HL-60/S4 (cell line): ENCODE data around the gene ZNF576.
"Not testable (repeated sequence)": the region's sequence is repeated elsewhere in the genome, so short reads cannot be mapped to it uniquely, and the experiment has no call there.

ENCODE experiments used
- in situ Hi-C: fragments of 300-500 bp; cut with MboI; formaldehyde crosslinking; loops from 2 replicates; pipeline ENCODE4 v1.14.3; 2022; ENCODE audit warnings: low sequenced_read_pairs

ZNF576 gene, protein sequence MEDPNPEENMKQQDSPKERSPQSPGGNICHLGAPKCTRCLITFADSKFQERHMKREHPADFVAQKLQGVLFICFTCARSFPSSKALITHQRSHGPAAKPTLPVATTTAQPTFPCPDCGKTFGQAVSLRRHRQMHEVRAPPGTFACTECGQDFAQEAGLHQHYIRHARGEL

DNA sequence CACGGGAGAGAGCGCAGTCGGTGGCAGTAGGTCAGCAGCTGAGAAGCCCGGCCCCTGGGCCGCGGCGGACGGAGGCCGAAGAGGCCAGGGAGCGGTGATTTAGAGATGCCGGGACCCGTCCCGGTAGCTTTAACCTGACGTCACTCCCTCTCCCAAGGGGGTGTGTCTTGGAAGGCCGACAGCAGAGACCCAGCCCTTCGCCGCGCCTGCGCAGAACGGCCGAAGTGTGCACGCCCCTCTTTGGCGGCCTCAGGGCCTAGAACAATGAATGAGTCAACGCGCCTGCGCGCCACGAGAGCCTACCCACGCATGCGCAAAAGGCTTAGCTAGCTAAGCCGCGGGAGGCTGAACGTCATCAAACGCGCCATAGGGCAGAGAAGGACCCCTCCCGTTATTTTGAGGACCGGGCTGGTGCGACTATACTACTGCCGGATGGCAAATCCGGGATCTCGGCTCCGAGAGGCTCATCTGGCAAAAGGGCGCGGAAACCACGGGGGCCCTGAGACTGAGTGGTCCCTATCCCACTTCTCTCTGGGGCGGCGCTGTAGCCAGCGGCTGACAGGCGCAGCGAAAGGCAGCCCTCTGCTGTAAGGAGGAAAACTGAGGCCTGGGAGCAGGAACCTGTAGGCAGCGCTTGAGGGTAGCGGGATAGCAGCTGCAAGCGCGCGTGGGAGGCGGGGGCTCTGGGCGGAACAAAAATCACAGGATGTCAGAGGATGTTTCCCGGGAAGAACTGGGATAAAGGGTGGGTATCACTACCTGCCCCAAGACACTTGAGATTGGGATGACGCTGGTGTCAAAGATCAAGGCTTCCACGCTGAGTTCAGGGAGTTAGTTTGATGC, at the start of gene ZNF576, which contains the start of gene IRGQ:
Gene ZNF576, plus strand, starts transcription at position 597 of the 843 bp plus-strand sequence. CDS start 514 bp downstream, outside the sequence.
Gene IRGQ, minus strand, starts transcription at position 136 of the 843 bp plus-strand sequence. CDS start 796 bp downstream, outside the sequence.
- in situ Hi-C loops: no loop called here

DNA sequence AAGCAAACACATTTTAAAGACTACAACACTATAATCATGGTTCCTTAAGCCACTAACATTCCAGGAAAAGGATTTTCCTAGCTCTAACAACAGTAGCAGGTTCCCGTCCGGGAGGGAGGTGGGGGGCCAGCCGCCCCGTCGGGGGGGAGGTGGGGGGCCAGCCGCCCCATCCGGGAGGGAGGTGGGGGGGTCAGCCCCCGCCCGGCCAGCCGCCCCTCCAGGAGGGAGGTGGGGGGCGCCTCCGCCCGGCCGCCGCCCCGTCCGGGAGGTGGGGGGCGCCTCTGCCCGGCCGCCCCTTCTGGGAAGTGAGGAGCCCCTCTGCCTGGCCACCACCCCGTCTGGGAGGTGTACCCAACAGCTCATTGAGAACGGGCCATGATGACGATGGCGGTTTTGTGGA, 48.5 kb upstream of the ZNF576 start:
- in situ Hi-C loops: not testable (repeated sequence)

DNA sequence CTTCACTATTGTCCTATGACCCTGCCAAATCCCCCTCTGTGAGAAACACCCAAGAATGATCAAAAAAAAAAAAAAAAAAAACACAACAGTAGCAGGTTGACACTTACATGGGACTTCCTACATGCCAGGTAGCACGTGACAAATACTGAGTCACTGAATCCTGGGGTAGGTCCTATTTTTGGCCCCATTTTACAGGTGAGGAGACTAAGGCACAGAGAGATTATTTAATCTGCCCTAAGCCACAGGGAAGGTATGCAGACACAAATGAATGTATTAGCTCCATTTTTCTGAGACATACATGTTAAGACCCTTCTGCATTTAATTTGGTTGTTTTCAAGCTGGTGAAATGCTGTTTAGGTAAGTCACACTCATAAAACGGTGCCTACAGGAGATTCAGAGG, 47.7 kb upstream of the ZNF576 start:
- in situ Hi-C loops: no loop called here

DNA sequence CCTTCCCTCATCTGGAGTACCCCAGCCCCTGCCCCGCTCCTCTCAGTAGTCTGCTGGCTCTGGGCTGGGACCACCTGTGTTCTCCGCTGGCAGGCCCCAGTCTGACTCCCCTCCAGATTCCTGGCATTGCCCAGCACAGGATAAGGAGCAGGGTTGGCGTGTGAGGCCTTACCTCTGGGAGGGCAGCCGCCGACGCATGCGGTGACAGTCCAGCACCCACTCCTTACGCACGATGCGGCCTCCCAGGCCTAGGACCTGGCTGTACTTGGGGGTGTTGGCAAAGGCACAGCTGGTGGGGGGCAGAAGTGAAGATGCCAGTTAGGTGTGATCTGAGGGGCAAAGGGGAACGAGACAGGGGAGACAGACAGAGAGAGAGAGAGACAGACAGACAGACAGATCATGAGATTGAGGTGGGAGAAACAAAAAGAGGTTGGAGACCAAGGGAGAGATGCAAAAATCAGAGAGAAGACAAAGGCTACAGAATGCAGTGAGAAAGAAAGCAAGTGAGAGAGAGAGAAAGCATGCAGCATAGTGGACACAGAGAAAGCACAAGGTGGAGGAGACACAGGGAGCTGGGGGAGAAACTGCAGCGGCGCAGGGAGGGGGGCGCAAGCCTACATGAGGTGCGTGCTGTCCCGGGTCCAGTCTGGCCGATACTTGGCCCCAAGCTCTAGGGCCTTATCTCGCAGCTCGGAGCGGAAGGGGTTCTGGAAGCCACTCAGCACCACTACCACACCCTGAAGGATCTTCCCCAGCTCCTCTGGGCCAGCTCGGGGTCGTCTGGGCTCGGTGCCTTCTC, 44.8 kb upstream of the ZNF576 start:
- in situ Hi-C loops: no loop called here

DNA sequence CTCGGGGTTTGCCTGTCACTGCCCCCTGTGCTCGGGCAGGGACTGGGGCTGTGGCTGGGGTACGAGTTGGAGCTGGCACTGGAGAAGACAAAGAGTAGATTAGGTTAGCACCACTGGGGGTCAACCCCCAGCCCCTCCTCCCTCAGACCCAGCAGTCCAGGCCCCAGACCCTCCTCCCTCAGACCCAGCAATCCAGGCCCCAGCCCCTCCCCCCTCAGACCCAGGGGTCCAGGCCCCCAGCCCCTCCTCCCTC, 44.3 kb upstream of the ZNF576 start:
- in situ Hi-C loops: no loop called here

DNA sequence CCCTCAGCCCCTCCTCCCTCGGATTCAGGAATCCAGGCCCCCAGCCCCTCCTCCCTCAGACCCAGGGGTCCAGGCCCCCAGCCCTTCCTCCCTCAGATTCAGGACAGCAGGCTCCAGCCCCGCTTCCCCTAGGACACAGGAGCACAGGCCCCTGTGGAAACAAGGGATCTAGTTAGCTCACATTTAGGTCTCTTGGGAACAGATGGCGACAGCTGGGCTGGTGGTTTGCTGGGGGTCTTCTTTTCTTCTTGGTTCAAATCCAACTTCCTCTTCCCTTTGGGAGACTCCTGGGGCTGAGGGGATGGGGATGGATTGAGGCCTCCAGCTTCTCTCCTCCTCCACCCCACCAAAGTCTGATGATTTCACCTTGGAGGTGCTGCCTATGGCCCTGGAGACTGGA, 43.8 kb upstream of the ZNF576 start:
- in situ Hi-C loops: no loop called here

DNA sequence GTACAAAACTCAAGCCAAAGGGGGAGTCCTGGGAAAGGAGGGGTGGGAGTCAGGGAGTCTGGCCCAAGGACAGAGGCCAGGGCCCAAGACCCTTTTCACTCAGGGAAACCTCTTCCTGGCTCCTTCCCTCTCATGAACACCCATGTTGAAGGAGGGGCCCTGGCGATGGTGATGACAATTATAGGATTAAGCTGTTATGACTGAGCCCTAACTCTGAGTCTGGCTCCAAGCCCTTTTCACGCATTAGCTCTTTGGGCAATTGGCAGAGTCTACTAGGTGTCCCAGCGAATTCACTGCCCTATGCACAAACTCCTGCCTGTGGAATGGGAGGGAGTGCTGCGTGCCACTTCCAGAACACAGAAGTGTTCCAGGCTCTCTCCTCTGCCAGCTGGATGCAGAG, 42.7 kb upstream of the ZNF576 start:
- in situ Hi-C loops: no loop called here

DNA sequence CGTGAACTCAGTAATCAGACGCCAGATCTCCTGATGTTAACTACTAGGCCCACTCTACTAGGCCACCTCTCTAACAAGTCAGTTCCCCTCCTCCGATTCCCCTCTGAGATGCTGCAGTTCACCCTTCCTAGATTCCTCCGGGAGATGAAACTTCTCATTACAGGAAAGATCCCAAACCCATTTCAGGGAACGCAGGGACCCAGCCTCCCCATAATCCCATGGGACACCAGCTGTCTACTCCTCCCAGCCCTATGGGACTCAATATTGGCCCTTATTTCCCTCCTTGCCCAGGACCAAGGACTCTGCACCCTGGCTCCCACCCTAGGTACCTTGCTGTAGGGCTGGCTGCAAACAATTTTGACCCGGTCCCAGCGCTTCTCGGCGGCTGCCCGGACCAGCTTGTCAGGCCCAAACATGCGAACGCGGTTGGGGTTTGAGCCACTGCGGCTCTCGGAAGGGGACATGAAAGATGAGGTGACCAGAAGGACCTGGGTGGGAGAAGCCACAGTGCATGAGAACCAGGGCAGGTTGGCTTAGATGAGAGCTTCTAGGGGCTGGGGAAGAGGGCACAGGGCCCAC, 42.0 kb upstream of the ZNF576 start:
- in situ Hi-C loops: no loop called here

DNA sequence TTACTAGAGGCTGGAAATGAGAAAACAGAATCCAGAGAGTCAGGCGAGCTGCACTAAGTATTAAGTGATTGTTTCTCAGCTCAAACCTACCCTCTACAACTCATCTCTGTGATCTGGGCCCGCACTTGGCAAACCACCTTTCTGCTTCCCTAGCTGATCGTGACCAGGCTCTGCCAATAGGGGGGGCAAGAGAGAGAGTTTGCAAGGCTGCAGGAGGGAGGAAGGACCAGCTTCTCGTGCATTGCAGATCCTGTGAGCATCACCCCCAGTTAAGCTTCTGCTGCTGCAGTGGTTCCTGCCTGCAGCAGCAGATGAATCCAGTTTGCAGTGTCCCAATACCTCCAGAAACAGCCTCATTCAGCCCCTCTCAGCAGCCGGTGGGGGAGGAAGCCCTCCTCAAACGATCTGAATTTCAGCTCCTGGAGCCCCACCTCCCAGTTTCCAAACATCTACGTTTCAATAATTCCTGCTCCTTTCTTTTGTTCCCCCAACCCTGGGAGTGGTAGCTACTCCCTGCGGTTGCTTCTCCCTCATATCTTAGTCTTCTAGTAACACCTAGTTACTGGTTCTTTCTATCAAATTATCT, 41.1 kb upstream of the ZNF576 start:
- in situ Hi-C loops: no loop called here

DNA sequence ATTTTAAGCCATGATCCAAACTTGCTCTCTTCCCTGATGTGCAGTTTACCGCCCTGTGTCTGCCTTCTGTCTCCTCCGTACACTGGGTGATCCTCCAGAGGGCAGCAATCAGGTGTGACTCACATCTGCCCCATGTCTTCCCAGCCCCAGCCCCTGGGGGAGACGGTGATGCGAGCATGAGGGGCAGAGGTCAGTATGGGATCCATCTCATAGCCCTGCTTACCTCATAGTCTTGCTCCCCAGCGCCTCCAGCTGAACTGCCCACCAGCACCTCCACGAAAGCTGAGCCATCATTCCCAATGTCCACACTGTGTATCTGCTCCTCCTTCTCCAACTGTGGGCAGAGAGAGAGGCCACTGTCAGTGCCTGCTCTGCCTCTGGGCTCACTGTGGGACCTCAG, 35.7 kb upstream of the ZNF576 start:
- in situ Hi-C loops: no loop called here

DNA sequence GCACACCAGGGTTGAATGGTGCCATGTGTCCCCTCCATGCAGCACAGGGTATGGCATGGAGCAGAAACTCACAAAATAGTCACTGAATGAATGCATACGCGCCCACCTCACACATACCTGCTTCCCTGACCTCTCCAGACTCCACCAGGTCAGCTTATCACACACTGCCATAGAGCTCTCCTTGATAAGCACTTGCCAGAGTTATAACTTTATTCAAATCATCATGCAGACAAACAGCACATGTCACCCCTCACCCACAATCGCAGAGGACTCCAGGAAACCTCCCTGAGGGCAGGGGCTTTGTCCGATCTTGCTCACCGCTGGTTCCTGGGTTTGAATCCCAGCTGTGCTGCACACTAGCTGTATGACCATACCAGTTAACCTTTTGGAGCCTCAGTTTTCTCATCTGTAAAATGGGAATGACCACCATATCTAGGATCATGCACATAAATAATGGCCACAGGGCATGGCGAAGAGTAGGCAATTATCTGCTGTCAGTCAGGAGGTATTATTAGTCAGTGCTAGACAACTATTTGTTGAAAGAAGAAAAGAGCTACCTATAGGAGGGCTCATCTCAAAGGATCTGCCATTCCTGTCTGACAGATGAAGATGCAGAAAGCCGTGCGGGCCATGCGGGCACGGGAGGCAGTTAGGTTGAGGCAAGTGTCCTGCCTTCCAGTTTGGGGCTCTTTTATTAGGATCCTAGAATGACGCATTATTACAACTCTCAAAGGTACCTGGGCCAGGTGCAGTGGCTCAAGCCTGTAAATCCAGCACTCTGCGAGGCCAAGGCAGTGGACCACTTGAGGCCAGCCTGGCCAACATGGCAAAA, 35.0 kb upstream of the ZNF576 start:
- in situ Hi-C loops: no loop called here

DNA sequence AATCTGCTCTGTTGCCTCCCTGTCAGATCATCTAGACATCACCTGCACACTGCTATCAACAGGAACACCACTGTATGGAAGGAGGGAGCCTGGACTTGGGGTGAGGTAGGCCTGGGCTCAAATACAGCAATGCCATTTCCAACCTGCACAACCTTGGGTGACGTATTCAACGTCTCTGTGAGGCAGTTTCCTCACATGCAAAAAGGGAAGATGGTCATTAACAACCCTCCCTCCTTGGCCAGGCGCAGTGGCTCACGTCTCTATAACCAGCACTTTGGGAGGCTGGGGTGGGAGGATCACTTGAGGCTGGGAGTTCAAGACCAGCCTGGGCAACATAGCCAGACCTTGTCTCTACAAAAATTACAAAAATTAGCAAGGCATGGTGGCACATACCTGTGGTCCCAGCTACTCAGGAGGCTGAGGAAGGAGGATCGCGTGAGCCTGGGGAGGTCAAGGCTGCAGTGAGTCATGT, 34.1 kb upstream of the ZNF576 start:
- in situ Hi-C loops: no loop called here

DNA sequence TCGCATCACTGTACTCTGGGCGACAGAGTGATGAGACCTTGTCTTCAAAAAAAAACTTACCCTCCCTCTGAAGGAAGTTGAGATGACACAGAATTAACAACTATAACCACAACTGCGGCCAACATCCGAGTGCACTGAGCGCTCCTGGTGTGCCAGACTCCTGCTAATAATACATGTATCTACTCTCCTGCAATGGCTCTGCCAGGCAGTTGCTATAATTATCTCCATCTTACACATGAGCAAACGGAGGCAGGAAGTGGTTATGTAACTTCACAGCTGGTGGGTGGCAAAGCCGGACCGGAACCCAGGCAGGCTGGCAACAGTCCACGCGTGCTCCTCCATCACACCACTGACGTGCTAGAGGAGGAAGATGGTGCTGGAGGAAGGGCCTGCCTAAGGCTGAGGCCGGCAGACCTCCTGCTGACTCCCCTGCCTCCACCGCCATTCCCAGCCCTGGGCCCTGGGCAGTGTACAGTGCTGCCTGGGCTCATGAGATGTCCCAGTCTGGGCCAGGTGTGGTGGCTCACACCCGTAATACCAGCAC, 33.6 kb upstream of the ZNF576 start:
- in situ Hi-C loops: no loop called here

DNA sequence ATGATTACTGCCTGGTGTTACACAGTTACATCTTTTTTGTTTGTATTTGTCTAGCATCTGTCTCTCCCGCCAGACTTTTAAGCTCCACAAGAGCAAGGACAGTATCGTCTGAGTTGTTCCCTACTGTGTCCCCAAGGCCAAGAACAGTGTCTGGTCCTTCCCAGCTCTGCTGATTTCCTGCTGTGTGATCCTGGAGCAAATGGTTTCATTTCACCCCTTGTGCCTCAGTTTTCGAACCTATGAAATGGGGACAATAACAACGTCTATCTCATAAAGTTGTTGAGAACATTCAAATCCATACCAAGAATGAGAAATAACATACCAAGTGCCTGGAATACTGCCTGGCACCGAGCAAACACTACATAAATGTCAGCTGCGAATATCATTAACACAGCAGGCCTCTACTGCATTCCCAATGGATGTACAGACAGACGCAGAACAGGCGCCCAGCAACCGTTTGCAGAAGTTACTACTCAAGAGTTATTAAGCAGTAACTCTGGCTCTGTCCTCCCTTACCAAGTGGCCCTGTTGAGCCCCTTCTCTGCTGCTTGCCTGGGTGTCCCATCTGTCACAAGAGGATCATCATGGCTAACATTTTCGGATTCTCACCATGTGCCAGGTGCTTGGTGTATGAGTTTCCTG, 32.5 kb upstream of the ZNF576 start:
- in situ Hi-C loops: no loop called here

DNA sequence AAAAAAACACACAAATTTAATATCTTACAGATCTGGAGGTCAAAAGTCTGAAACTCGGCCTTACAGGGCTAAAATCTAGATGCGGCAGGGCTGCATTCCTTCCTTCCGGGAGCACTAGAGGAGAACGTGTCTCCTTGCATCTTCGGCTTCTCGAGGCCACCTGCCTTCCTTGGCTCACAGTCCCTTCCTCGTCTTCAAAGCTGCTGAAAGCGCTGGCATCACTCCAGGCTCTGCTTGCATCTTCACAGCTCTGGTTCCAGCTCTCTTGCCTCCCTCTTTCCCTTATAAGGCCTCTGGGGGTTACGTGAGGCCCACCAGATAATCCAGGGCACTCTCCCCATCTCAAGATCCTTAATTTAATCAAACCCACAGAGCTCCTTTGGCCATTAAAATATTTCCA, 31.6 kb upstream of the ZNF576 start:
- in situ Hi-C loops: no loop called here

DNA sequence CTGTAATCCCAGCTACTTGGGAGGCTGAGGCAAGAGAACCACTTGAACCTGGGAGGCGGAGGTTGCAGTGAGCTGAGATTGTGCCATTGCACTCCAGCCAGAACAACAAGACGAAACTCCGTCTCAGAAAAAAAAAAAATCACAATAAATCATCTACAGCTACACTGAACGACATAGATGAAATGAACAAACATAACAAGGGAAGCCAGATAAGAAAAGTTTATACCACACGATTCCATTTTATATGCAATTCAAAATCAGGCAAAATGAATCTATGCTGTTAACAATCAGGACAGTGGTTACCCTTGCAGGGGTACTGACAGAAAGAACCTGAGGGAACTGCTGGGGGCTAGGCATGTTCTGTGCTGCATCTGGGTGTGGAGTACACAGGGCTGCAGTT, 26.7 kb upstream of the ZNF576 start:
- in situ Hi-C loops: no loop called here

DNA sequence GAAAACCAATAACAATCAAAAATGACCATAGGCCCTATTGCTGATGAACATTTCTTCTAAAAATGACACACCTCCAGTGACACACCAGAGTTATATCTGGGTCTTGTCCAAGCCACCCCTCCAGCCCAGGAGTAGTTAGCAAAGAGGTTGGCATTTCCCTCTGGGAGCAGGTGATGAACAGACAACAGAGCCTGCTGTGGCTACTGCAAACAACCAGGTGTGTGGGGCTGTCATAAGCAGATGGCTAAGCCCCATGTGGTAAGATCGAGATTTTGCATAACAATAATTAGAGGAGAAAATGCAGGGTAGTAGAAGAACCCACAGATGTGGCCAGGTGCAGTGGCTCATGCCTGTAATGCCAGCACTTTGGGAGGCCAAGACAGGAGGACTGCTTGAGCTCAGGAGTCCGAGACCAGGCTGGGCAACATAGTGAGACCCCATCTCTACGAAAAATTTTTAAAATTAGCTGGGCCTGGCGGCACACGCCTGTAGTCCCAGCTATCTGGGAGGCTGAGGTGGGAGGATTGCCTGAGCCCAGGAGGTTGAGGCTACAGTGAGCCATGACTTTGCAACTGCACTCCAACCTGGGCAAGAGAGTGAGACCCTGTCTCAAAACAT, 26.1 kb upstream of the ZNF576 start:
- in situ Hi-C loops: no loop called here

DNA sequence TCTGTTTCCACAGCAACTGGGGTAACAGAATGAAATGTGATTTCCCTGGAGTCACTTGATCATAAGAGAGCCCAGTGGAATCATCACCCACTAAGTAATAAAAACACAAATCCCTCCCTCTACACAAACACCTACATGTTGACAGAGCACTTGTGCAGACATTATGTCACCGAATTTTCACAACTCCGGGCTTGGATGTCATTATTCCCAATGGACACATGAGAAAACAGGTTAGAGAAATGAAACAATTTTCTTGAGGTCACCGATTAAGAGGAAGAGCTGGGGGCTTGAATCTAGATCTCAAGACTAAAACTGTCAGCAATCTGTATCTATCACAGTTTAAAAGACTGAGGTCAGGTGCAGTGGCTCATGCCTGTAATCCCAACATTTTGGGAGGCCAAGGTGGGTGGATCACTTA, 24.2 kb upstream of the ZNF576 start:
- in situ Hi-C loops: no loop called here
